ENCODE measurements around the gene CRELD2.

DNA sequence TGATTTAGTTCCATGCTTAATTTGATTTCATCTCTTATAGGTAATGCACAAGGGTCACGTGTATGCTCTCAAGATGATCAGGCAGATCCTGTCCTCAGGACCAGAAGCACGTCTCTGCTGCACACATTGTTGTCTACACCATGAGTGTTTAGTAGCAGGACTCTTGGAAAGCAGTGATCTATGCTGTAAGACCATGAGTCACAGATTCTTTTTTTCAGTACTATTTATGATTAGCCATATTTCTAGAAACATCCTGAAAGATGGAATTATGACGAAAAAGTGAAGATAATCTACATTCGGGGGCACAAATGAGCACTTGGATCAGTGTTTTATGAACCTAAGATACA, 35.2 kb upstream of the CRELD2 start:
- no peak for TF ChIP-seq CEBPB (IDR thresholded peaks at IDR 0.05; ENCODE audit: low read depth, low read length)
- TF ChIP-seq, protein P1, sequence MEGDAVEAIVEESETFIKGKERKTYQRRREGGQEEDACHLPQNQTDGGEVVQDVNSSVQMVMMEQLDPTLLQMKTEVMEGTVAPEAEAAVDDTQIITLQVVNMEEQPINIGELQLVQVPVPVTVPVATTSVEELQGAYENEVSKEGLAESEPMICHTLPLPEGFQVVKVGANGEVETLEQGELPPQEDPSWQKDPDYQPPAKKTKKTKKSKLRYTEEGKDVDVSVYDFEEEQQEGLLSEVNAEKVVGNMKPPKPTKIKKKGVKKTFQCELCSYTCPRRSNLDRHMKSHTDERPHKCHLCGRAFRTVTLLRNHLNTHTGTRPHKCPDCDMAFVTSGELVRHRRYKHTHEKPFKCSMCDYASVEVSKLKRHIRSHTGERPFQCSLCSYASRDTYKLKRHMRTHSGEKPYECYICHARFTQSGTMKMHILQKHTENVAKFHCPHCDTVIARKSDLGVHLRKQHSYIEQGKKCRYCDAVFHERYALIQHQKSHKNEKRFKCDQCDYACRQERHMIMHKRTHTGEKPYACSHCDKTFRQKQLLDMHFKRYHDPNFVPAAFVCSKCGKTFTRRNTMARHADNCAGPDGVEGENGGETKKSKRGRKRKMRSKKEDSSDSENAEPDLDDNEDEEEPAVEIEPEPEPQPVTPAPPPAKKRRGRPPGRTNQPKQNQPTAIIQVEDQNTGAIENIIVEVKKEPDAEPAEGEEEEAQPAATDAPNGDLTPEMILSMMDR (IDR thresholded peaks at IDR 0.05; ENCODE audit: control extremely low read depth in 1 of 3, insufficient read depth in 1 of 3, low read depth in 1 of 3, low read length in 3 of 3): no peak
